Activated naive CD8-positive, alpha-beta T cell (primary cell): ENCODE results near the gene PTPRG.

ENCODE experiments used
- H3K27ac Mint-ChIP-seq: one replicate; pipeline ENCODE4 v1.8.0; 2021; ENCODE audit warnings: mixed read lengths
- H3K27me3 Mint-ChIP-seq: one replicate; pipeline ENCODE4 v1.8.0; 2021; ENCODE audit warnings: mixed read lengths
- H3K36me3 Mint-ChIP-seq: one replicate; pipeline ENCODE4 v1.8.0; 2021; ENCODE audit warnings: mixed read lengths
- H3K4me1 Mint-ChIP-seq: one replicate; pipeline ENCODE4 v1.8.0; 2021; ENCODE audit warnings: low read depth, mixed read lengths
- H3K4me3 Mint-ChIP-seq: one replicate; pipeline ENCODE4 v1.8.0; 2021; ENCODE audit warnings: mild to moderate bottlenecking, mixed read lengths
- H3K9me3 Mint-ChIP-seq: one replicate; pipeline ENCODE4 v1.8.0; 2021; ENCODE audit warnings: low read depth, mixed read lengths

Gene PTPRG

GRCh38 chr3:61828880-61829721, 267.7 kb downstream of the PTPRG start:
- no peaks in the 10 kb centered on the region for H3K4me1 Mint-ChIP-seq
- H3K27me3 Mint-ChIP-seq, result no peaks in the 10 kb centered on the region
- H3K9me3 Mint-ChIP-seq, result no peaks in the 10 kb centered on the region
- no peak overlapping the region for H3K4me3 Mint-ChIP-seq
- no peak overlapping the region for H3K27ac Mint-ChIP-seq
- no peaks in the 10 kb centered on the region for H3K36me3 Mint-ChIP-seq

- no peaks in the 10 kb centered on the region for H3K36me3 Mint-ChIP-seq
- no peaks in the 10 kb centered on the region for H3K4me1 Mint-ChIP-seq
- no peaks in the 10 kb centered on the region for H3K27me3 Mint-ChIP-seq
- H3K27ac Mint-ChIP-seq, result no peak overlapping the region
- H3K9me3 Mint-ChIP-seq, result no peaks in the 10 kb centered on the region
- no peak overlapping the region for H3K4me3 Mint-ChIP-seq
These were observed 268.5 kb downstream of the PTPRG start for GRCh38 chr3:61829722-61830350.

GRCh38 chr3:61831973-61832372, 270.6 kb downstream of the PTPRG start:
- Mint-ChIP-seq H3K36me3 (no peaks in the 10 kb centered on the region), H3K9me3 (no peaks in the 10 kb centered on the region), H3K27ac (no peak overlapping the region), H3K4me1 (no peaks in the 10 kb centered on the region), H3K4me3 (no peak overlapping the region), H3K27me3 (no peaks in the 10 kb centered on the region)

- Mint-ChIP-seq H3K4me1 (no peaks in the 10 kb centered on the region), H3K27ac (no peak overlapping the region), H3K4me3 (no peak overlapping the region), H3K9me3 (no peaks in the 10 kb centered on the region), H3K27me3 (no peaks in the 10 kb centered on the region), H3K36me3 (no peaks in the 10 kb centered on the region)
These were observed 271.2 kb downstream of the PTPRG start for GRCh38 chr3:61832375-61833229.

- H3K36me3 Mint-ChIP-seq, result no peaks in the 10 kb centered on the region
- no peaks in the 10 kb centered on the region for H3K9me3 Mint-ChIP-seq
- no peak overlapping the region for H3K27ac Mint-ChIP-seq
- no peaks in the 10 kb centered on the region for H3K27me3 Mint-ChIP-seq
- no peak overlapping the region for H3K4me3 Mint-ChIP-seq
- no peaks in the 10 kb centered on the region for H3K4me1 Mint-ChIP-seq
These were observed 277.9 kb downstream of the PTPRG start for GRCh38 chr3:61839256-61839655.

- Mint-ChIP-seq H3K36me3 (no peaks in the 10 kb centered on the region), H3K27ac (no peak overlapping the region), H3K9me3 (no peaks in the 10 kb centered on the region), H3K4me3 (no peak overlapping the region), H3K27me3 (no peaks in the 10 kb centered on the region), H3K4me1 (no peaks in the 10 kb centered on the region)
These were observed 279.9 kb downstream of the PTPRG start for GRCh38 chr3:61841111-61841845.

- Mint-ChIP-seq H3K27ac (no peak overlapping the region), H3K36me3 (no peaks in the 10 kb centered on the region), H3K4me1 (no peaks in the 10 kb centered on the region), H3K4me3 (no peak overlapping the region), H3K9me3 (no peaks in the 10 kb centered on the region), H3K27me3 (no peaks in the 10 kb centered on the region)
These were observed 280.6 kb downstream of the PTPRG start for GRCh38 chr3:61841988-61842387.

- Mint-ChIP-seq H3K27ac (no peak overlapping the region), H3K27me3 (peaks cover under 1% of the 10 kb centered on the region), H3K36me3 (no peaks in the 10 kb centered on the region), H3K4me3 (no peak overlapping the region), H3K4me1 (no peaks in the 10 kb centered on the region), H3K9me3 (no peaks in the 10 kb centered on the region)
These were observed 283.0 kb downstream of the PTPRG start for GRCh38 chr3:61844346-61844745.

- no peaks in the 10 kb centered on the region for H3K36me3 Mint-ChIP-seq
- H3K9me3 Mint-ChIP-seq, result no peaks in the 10 kb centered on the region
These were observed 285.1 kb downstream of the PTPRG start for GRCh38 chr3:61846488-61846887.

GRCh38 chr3:61847784-61848462, 286.6 kb downstream of the PTPRG start:
- H3K4me3 Mint-ChIP-seq, result no peak overlapping the region
- no peak overlapping the region for H3K27ac Mint-ChIP-seq
- no peaks in the 10 kb centered on the region for H3K36me3 Mint-ChIP-seq
- H3K9me3 Mint-ChIP-seq, result no peaks in the 10 kb centered on the region
- no peaks in the 10 kb centered on the region for H3K4me1 Mint-ChIP-seq
- peaks cover 3% of the 10 kb centered on the region for H3K27me3 Mint-ChIP-seq

More at GRCh38 chr3:61846488-61846887, 285.1 kb downstream of the PTPRG start:
- no peak overlapping the region for H3K27ac Mint-ChIP-seq
- peaks cover 3% of the 10 kb centered on the region for H3K27me3 Mint-ChIP-seq
- no peaks in the 10 kb centered on the region for H3K4me1 Mint-ChIP-seq
- H3K4me3 Mint-ChIP-seq, result no peak overlapping the region

- no peaks in the 10 kb centered on the region for H3K36me3 Mint-ChIP-seq
- peaks cover 3% of the 10 kb centered on the region for H3K27me3 Mint-ChIP-seq
- no peak overlapping the region for H3K4me3 Mint-ChIP-seq
- no peak overlapping the region for H3K27ac Mint-ChIP-seq
- no peaks in the 10 kb centered on the region for H3K9me3 Mint-ChIP-seq
- H3K4me1 Mint-ChIP-seq, result no peaks in the 10 kb centered on the region
These were observed 287.5 kb downstream of the PTPRG start for GRCh38 chr3:61848885-61849284.

GRCh38 chr3:61853912-61854311, 292.5 kb downstream of the PTPRG start:
- Mint-ChIP-seq H3K4me3 (no peak overlapping the region), H3K27ac (no peak overlapping the region), H3K4me1 (no peaks in the 10 kb centered on the region), H3K27me3 (peaks cover 3% of the 10 kb centered on the region), H3K9me3 (no peaks in the 10 kb centered on the region), H3K36me3 (no peaks in the 10 kb centered on the region)

- Mint-ChIP-seq H3K27ac (no peak overlapping the region), H3K9me3 (no peaks in the 10 kb centered on the region), H3K36me3 (no peaks in the 10 kb centered on the region), H3K4me1 (no peaks in the 10 kb centered on the region), H3K4me3 (no peak overlapping the region), H3K27me3 (no peaks in the 10 kb centered on the region)
These were observed 293.8 kb downstream of the PTPRG start for GRCh38 chr3:61855211-61855610.

- Mint-ChIP-seq H3K27me3 (no peaks in the 10 kb centered on the region), H3K9me3 (no peaks in the 10 kb centered on the region), H3K4me1 (no peaks in the 10 kb centered on the region), H3K27ac (no peak overlapping the region), H3K4me3 (no peak overlapping the region), H3K36me3 (no peaks in the 10 kb centered on the region)
These were observed 295.9 kb downstream of the PTPRG start for GRCh38 chr3:61857297-61857696.
